T-helper 1 cell (primary cell): ENCODE results near the gene METRNL.

Source experiments
- DNase-seq, 5 donors: peaks; one replicate each; pipeline ENCODE4 v3.0.0-alpha.2; 2012 to 2020

METRNL gene

DNA sequence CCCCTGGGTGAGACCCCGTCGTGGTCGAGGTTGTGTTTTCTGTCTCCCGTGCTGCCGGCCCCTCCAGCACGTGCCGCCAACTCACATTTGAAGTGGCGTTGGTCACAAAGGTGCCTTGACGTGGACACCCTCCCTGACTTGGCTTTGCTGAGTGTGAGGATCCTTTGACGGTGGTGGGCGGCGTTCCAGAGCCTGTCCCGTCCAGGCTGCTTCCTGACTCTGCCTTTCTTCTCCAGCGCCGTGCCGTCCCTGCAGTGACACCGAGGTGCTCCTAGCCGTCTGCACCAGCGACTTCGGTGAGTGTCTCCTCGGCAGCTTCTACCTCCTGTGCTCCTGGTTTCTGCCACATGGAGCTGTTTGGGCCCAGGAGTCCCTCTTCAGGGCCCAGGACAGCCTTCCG is 13.5 kb downstream of the METRNL start:
- DNase-seq, result no peak

DNA sequence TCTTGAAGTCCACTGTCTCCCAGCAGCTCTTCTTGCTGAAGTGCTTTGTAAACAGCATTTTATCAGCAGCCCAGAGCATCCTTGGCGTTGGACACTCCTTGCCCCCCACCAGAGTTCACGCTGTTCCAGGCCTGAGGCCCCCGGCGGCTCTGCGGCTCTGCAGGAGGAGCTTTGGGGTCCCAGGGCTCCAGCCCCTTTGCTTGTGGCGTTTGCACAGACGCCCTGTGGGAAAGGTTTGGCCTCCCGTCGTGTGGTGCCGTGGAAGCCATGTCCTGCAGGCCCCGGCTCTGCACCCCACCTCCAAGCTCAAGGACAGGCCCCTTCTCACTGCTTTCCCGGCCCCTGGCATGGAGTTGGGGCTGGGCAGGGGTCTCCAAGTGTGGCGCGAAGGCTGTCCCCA is 14.1 kb downstream of the METRNL start:
- no peak for DNase-seq

DNA sequence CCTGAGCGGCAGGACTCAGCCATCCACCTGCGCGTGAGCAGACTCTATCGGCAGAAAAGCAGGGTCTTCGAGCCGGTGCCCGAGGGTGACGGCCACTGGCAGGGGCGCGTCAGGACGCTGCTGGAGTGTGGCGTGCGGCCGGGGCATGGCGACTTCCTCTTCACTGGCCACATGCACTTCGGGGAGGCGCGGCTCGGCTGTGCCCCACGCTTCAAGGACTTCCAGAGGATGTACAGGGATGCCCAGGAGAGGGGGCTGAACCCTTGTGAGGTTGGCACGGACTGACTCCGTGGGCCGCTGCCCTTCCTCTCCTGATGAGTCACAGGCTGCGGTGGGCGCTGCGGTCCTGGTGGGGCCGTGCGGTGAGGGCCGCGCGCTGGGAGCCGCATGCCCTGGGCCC is 14.9 kb downstream of the METRNL start:
- no peak for DNase-seq

DNA sequence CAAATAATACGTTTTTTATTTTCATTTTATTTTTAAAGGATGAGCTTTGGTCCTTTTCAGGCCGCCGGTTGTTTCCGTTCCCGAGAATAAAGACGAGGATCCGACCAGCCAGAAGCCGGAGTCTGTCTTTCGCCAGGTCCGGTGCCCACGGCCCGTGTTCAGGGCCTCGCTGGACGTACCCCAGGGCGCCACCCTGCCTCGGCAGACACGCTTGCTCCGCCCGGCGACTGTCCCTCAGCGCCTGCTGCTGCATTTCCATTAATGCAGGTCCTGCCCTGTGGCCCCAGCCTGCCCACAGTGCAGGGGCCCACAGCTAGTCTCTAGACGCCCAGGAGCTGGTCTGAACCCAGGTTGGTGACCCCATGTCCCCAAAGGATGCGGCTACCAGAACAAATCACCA is 15.6 kb downstream of the METRNL start:
- DNase-seq, result no peak

DNA sequence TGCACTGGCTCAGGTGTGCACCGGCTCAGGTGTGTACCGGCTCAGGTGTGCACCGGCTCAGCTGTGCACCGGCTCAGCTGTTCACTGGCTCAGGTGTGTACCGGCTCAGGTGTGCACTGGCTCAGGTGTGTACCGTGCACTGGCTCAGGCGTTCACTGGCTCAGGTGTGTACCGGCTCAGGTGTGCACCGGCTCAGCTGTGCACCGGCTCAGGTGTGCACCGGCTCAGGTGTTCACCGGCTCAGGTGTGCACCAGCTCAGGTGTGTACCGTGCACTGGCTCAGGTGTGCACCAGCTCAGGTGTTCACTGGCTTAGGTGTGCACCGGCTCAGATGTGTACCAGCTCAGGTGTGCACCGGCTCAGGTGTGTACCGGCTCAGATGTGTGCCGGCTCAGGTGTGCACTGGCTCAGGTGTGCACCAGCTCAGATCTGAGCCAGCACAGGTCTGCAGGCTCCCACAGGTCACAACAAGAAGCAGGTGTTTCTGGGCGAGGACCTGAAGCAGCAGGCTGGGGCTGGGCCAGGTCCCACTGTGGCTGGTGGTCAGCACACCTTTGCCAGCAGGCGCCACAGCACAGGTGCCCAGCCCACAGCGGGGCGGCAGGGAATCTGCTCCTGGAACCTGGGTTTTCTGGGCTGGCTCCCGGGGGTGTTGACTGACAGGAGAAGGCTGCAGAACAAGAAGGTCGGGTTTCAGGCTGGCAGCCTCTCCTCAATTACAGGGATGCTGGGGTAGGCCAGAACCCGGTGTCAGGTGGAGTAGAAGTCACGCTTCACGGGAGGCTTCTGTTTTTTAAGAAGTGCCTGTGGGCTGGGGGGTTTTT is 17.2 kb downstream of the METRNL start:
- no peak for DNase-seq

DNA sequence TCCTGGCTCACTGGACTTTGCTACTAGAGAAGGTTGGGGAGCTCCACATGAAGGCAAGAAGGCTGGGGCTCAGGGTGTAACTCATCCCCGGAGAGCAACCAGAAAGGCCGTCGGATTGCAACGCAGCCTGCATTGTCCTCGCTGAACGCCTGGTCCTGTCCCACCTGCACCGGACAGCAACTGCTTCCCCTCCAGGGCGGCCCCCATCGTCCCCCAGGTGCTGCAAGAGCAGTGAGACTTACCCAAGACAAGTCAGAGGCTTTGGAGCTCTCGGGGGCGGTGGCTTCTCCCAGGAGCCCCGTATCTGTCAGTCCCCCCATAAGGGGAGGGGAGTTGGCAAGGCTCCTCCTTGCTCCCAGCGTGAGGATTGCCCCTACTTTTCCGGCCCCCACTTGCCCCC is 18.4 kb downstream of the METRNL start:
- DNase-seq, result no peak

DNA sequence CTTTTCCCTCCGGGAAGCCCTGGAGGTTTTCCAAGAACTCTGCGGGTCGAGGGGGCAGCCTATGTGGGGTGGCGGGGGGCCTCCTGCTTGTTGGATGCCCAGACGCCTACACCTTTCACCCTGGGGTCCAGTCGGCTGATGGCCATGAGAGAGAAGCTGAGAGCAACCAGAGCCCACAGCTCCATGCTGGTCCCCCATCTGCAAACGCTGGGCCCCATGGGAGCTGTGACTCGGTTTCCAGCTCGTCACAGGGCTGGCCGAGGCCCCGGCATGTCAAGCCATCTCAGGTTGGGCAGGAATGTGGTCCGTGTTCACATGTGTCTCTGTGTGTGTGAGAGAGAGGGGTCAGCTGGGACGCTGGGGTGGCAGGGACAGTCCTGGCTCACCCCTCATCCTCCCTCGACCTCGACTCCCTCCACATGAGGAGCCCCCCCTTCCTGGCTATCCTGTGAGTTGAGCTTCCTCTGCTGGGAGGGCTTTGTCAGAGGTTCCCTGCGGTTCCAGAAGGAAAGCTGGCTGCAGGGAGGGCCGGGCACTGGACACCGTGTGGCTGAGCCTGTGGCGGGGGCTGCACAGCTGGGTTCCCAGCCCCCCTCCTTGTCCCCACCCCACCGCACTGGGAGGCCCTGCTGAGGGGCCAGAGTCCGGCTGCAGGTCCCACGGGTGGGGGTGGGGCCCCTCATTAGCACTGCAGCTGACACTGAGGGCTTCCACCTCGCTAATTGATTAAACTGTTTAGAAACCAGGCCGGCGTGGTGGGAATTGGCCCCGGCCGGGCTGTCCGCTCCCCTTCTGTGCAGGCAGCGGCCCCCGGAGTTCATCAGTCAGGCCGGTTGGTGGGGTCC is 19.1 kb downstream of the METRNL start:
- DNase-seq, result no peak

DNA sequence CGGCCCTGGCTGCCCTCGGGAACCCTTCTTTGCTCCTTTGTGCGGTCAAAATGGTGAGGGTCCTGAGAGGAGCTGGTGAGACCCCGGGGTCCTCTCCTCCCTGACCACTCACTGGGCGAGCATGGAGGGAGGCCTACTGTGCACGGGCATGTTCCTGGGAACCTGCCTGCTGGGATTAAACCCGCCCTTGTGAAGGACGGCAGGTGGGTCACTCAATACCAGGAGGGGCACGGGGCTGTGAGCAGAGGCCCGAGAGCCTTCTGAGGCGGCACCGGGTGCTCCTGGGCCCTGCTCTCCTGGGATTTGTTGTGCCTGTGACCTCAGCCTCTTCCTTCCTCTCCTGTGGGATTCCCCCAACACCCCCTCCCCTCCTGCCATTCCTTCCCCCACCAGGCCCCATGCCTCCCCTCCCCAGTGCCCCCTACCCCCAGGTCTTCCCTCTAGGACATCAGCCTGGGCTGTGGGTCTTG is 19.7 kb downstream of the METRNL start:
- DNase-seq, result no peak

DNA sequence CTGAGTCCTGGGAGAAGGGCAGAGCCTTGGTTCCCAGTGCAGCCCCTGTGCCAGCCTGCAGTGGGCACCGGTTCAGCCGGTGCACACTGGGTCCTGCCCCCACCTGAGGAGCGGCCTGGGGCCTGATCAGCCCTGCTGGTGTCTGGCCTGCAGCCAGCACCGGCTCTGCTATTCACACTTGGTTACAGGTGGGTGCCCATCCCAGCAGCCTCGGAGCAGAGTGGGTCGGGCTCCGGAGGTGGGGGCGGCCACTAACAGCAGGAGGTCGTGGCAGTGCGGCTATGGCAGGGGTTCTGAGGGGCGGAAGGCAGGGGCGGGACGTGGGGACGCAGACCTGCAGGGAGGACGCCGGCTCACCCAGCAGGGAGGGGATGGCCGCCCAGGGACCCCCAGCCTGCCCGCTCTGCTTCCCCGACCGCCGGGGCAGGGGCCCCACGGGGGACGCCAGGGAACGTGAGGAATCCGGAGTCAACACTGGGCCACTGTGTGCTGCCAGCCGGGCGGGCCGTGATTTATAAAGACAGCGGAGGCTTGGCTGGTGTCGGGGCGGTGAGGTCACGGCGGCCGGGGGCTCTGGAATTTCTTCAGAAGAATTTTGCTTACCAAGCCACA is 20.3 kb downstream of the METRNL start:
- no peak for DNase-seq

DNA sequence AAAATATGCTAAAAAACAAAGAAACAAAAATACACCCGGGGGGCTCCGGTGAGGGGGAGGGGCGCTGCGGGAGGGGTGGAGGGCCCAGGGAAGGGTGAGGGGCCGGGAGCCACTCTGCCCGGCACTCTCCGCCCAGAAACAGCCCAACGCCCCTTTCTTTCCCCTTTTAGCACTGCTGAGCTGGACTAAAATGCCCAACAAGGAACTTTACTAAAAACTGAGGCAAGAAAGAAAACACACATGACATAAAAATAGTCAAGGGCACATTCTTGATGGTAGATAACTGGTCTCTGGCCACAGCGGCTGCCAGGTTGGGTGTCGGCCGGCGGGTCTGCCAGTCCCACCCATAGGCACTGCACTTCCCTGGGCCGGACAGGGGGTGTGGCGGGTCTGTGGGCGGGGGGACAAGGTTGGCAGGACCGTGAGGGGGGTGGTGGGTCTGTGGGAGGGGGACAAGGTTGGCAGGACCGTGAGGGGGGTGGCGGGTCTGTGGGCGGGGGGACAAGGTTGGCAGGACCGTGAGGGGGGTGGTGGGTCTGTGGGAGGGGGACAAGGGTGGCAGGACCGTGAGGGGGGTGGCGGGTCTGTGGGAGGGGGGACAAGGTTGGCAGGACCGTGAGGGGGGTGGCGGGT is 20.9 kb downstream of the METRNL start:
- DNase-seq, result no peak

DNA sequence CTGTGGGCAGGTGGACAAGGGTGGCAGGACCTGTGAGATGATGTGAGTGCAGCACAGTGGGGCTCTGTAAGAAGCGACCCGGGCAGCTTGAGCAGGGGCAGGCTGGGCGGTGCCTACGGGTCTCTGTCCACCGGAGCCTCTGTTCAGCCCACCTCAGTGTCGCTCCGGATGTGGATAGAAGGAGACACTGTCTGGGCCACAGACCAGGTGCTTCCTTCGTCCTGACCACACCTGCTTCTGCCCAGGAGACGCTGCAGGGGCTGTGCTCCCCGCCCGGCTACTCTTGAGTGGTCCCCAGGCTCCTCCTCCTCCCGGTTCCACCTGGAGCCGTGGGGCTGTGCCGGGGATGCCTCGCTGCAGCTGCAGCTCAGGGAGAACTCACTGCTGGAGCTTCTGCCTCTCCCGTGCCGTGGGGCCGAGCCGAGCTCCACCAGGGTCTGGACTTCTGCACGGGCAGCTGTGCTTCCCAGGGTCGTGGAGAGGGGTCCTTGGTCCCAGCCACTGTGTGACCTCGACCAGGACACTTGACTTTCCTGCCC is 21.5 kb downstream of the METRNL start:
- no peak for DNase-seq

DNA sequence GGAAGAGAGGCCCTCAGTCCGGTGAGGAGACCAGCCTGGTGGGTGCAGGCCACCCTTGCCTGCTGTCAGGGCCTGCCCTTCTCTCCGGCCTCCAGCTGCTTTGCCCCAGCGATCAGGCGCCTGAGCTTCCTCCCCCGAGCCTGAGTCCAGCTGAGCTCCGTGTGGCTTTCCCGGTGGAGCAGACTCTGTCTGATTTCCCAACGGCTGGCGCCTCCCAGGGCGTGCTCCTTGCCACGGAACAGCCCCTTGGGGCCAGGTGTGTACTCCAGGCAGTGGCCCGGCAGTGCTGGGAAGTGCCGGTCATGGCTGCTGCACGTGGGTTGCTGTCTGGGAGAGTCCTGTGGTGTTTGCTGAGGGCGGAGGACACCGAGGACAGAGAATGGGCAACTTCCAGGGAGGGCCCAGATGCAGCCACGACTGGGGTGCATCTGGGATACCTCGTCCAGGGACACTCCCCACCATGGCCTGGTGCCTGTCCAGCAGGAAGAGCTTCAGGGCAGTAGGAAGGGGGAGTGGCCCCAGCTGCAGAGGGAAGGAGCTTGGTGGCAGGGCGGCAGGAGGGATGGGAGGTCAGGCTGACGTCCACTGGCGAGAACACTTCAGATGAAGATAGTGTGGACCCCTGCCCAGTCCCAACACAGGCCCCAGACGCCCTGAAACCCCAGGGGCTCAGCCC is 22.5 kb downstream of the METRNL start:
- DNase-seq, result no peak

DNA sequence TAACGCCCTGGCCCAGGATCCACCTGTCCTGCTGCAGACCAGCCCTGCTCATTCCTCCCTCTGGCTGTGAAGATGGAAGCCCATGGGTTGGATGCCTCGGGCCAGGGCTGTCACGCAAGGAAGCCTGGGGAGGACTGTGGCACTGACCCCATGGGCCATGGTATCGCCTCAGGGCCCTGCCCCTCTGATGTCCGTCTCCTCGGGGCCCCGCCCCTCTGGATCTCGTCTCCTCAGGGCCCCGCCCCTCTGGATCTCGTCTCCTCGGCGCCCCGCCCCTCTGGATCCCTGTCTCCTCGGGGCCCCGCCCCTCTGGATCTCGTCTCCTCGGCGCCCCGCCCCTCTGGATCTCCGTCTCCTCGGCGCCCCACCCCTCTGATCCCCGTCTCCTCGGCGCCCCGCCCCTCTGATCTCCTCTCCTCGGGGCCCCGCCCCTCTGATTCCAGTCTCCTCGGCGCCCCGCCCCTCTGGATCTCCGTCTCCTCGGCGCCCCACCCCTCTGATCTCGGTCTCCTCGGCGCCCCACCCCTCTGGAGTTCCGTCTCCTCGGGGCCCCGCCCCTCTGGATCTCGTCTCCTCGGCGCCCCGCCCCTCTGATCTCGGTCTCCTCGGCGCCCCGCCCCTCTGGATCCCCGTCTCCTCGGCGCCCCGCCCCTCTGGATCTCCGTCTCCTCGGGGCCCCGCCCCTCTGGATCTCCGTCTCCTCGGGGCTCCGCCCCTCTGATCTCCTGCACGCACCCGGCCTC is 24.0 kb downstream of the METRNL start:
- peak in 2 of 5 donors; percentile 18 to 39 for DNase-seq

DNA sequence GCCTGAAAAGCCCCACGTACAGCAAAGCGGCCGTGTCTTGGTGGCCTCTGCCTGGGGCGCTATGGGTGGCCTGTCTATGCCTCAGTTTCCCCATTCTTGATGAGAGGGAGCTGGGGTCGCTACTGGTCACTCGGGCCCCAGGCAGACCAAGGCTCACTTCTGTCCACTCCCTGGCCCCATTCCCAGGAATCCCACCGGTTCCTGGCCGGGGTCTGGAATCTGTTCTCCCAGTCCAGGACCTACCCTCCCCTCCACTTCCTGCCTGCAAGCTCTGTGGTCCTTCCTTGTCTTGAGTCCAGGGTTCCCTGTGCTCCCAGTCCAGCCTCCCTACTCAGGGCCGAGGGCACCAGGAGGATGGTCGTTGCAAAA is 24.5 kb downstream of the METRNL start:
- DNase-seq, result no peak

DNA sequence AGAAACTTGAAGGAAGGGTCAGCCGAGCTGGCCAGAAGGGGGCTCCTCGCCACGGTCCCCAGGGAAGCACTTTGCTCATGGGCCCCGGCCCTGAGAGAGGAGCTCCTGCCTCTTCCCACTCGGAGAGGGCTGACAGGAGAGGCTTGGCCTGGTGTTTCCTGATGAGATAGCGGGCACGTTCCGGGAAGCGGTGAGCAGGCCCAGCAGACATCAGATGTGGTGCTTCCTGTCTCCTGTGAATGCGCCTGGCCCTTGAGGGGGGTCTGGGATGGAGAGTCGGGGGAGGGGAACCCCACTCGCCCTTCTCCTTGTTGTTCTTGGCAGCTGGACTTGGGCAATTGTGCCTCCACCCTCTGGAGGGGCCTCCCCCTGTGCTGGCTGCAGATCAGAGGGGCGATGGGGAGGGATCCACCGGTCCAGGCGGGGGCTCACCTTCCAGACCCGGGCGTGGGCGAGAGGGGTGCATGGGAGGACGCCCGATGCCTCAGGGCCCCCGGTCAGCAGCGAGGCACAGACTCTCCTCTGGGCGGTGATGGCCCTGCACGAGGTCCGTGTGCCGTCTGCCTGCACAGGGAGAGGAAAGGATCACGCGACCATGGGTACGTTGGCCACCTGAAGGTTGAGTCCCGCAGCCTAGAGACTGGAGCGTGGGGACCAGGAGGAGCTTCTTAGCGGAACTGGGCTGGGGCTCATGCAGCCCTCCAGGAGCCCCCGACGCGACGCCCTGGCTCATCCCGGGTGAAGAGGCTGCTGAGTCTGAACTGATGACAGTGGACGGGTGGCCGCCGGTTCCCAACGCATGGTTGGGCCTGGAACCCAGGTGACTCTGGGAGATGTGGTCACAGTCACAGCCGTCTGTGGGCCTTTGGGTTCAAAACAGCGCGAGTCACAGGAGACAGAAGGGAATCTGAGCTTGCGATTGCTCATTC is 25.4 kb downstream of the METRNL start:
- DNase-seq, result no peak

DNA sequence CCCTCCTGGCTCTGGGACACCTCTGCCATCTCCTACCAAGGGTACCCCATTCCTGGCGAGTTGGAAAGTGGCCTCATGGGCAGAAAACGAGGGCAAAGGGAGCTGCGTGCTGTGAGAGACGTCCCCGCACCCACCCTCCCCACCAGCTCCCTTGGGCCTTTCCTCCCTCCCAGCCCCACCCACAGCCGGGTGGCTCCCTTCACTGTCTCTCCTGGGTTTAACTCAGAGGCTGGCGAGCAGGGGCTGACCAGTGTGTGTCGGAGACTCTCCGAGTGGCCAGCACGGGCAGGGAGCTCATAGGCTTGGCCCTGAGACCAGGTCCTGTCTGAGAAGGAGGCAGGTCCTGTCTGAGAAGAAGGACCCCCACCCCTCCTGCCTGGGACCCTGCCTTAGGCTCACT is 26.1 kb downstream of the METRNL start:
- DNase-seq, result no peak

DNA sequence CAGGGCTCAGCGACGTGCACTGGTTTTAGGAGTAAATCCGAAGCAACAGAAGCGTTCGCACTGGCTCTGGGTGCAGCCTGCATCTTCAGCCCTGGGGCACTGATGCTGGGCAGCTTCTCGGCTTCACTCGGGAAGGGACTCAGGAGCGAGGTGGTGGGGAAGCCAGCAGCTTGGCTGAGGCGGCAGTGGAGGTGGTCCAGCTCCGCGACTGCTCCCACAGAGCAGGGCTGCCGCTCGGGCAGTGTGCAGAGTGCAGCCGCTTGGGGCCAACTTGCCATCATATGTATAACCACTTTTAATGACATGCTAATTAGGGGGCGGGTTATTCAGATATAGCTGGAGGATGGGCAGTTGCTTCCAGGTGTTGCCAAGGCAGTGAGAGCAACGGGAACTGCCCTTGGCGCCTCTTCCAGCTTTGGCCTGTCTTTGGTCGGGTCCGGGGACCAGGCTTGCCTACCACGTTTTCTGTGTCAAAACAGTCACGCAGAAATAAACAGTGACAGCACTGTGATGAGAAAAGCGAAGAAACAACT is 26.7 kb downstream of the METRNL start:
- no peak for DNase-seq

DNA sequence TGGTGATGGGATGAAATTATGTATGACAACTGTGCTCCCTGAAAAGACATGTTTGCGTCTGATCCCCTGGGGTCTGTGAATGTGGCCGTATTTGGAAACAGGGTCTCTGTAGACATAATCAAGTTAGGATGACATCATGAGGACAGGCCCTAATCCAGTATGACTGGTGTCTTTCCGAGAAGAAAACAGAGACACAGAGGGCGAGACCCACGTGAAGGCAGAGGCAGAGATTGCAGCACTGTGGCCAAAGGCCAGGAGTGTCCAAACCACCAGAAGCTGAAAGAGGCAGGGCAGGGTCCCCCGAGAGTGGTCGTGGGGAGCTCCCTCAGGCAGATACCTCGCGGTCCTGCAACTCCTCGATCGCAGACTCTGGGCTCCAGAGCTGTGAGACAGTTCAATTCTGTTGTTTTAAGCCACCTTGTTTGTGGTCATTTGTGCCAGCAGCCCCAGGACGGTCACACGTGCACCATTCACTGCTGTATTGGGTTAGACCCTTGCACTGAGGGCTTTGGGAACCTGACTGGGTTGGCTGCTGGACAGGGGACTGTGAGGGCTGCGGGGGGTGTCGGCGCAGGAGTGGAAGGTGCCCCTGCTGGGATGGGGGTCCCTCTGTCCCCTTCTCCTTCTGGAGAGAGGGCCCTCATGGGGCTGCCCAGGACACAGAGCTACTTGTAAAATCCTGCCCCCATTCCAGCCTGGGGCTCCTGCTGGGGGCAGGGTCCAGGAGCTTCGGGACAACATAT is 27.7 kb downstream of the METRNL start:
- DNase-seq, result no peak

DNA sequence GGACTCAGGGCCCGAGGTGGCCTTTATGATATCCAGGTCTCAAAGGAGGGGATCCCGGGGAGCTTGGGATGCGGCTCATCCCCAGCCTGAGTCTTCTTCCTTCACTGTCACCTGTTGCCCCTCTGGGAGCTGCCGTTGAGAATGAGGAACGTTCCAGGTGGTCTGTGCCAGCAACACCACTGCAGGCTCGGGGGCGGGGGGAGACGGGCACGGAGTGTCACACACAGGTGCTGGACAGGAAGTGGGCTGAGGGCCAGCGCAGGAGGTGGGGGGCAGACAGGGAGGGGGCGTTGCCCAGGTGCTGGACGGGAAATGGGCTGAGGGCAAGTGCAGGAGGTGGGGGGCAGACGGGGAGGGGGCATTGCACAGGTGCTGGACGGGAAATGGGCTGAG is 28.2 kb downstream of the METRNL start:
- no peak for DNase-seq
